HEK293 (cell line): ENCODE measurements around the gene SOX11.

Experiments used
- CTCF ChIP-seq: fragments of 450-650 bp; formaldehyde crosslinking; IDR thresholded peaks from 2 replicates; pipeline ENCODE4 v1.5.1; 2016; ENCODE audit warnings: missing biosample characterization, missing genetic modification characterization
- HOXC10 ChIP-seq: sonication (generic); formaldehyde crosslinking; IDR thresholded peaks from 2 replicates; pipeline ENCODE4 v1.8.1; 2023; ENCODE audit warnings: mild to moderate bottlenecking, missing genetic modification reagents
- IKZF3 ChIP-seq: fragments of 450-650 bp; IDR thresholded peaks from 2 replicates; pipeline ENCODE4 v1.5.0; 2018; ENCODE audit warnings: missing biosample characterization, mild to moderate bottlenecking, missing genetic modification characterization, moderate library complexity
- PRDM6 ChIP-seq: fragments of 450-650 bp; formaldehyde crosslinking; IDR thresholded peaks from 2 replicates; pipeline ENCODE4 v1.5.1; 2017; ENCODE audit warnings: missing biosample characterization, missing genetic modification characterization
- REST ChIP-seq: fragments of 450-650 bp; formaldehyde crosslinking; IDR thresholded peaks from 2 replicates; pipeline ENCODE4 v1.5.1; 2016; ENCODE audit warnings: missing biosample characterization, missing genetic modification characterization
- SP2 ChIP-seq: fragments of 450-650 bp; formaldehyde crosslinking; IDR thresholded peaks from 2 replicates; pipeline ENCODE4 v1.5.1; 2016; ENCODE audit warnings: missing biosample characterization, missing genetic modification characterization
- ZBTB8A ChIP-seq: fragments of 450-650 bp; formaldehyde crosslinking; IDR thresholded peaks from 2 replicates; pipeline ENCODE4 v1.5.1; 2016; ENCODE audit warnings: missing biosample characterization, missing genetic modification characterization
- ZNF132 ChIP-seq: fragments of 450-650 bp; formaldehyde crosslinking; IDR thresholded peaks from 2 replicates; pipeline ENCODE4 v1.5.1; 2017; ENCODE audit warnings: missing biosample characterization, missing genetic modification characterization, borderline replicate concordance
- ZNF138 ChIP-seq: fragments of 450-650 bp; formaldehyde crosslinking; IDR thresholded peaks from 2 replicates; pipeline ENCODE4 v1.5.1; 2016; ENCODE audit warnings: missing biosample characterization, missing genetic modification characterization, borderline replicate concordance
- ZNF274 ChIP-seq, 2 experiments: fragments of 200-500 bp in 1 of 2; fragments of 450-650 bp in 1 of 2; sonication (Bioruptor generic) in 1 of 2; formaldehyde crosslinking in 1 of 2; IDR thresholded peaks; 2 replicates each; pipeline versions ENCODE4 v1.5.1 to v1.6.1; 2014 to 2016; ENCODE audit warnings: borderline replicate concordance in 1 of 2, inconsistent platforms in 1 of 2, low read length in 1 of 2, missing biosample characterization in 1 of 2, missing genetic modification characterization in 1 of 2
- ZNF311 ChIP-seq: fragments of 450-650 bp; formaldehyde crosslinking; IDR thresholded peaks from 2 replicates; pipeline ENCODE4 v1.5.1; 2017; ENCODE audit warnings: missing biosample characterization, missing genetic modification characterization, borderline replicate concordance
- ZNF660 ChIP-seq: fragments of 450-650 bp; IDR thresholded peaks from 2 replicates; pipeline ENCODE4 v1.5.1; 2018; ENCODE audit warnings: missing biosample characterization, mild to moderate bottlenecking, missing genetic modification characterization
- ZNF707 ChIP-seq: fragments of 450-650 bp; formaldehyde crosslinking; IDR thresholded peaks from 2 replicates; pipeline ENCODE4 v1.5.1; 2016; ENCODE audit warnings: missing biosample characterization, missing genetic modification characterization

GRCh38 chr2:5685225-5685624 lies 7.0 kb upstream of the SOX11 start:
- TF ChIP-seq REST (no peak), CTCF (tag by site-specific recombination) (no peak), ZNF311 (no peak), ZNF138 (tag by site-specific recombination) (no peak), SP2 (tag by site-specific recombination) (no peak), ZBTB8A (no peak), HOXC10 (CRISPR knock-in tag) (no peak), IKZF3 (tag by site-specific recombination) (no peak), ZNF132 (tag by site-specific recombination) (no peak), ZNF707 (tag by site-specific recombination) (no peak), PRDM6 (no peak), ZNF660 (no peak), ZNF274 (IDR thresholded peaks at IDR 0.05; ENCODE audit: low read length) (no peak), ZNF274 (tag by site-specific recombination; IDR thresholded peaks at IDR 0.05; ENCODE audit: borderline replicate concordance) (no peak)
